HepG2 (cell line): ENCODE measurements around the gene TUT1. TPM values are rescaled to one million over a fixed set of nuclear protein-coding genes. Genes with fewer than 3 reads are reported as not detected.
A peak's percentile ranks its signal among the peaks of the same experiment; 100 is the strongest.
"Not testable (repeated sequence)": the region's sequence is repeated elsewhere in the genome, so short reads cannot be mapped to it uniquely, and the experiment has no call there.

Experiments used
- ATAC-seq: fragments of 200-7000 bp; cut with Tn5 transposase; 3 replicates; pipeline ENCODE4 v1.9.1; 2020; ENCODE audit warnings: mild to moderate bottlenecking, moderate library complexity
- BruUV-seq: library from RNA; stranded (reverse); fragments of 400-500 nt; replicated peaks from 2 replicates; lab custom pipeline; 2021; lab: Mats Ljungman, UMichigan
- CTCF ChIA-PET: fragments of 300-600 bp; formaldehyde crosslinking; extraction: SDS; loops from one replicate; lab custom pipeline; 2021; ENCODE audit warnings: low total read pairs, inconsistent platforms, low intra/inter-chr PET ratio; lab: Yijun Ruan, JAX
- POLR2A ChIA-PET: fragments of 350-600 bp; sonication (Branson Sonifier 250); formaldehyde crosslinking; loops from one replicate; lab custom pipeline; 2020; ENCODE audit warnings: antibody characterized with exemption, inconsistent platforms; lab: Yijun Ruan, JAX
- DNase-seq: peaks from one replicate; pipeline ENCODE4 v3.0.0-alpha.2; 2015; ENCODE audit warnings: low spot score
- FAIRE-seq: peaks from 3 replicates; lab custom pipeline; 2011; peaks lifted over from hg19 to GRCh38; lab: Jason Lieb, UNC
- H2AFZ ChIP-seq: one replicate; pipeline ENCODE4 v1.6.1; 2011; ENCODE audit warnings: low read length, inconsistent platforms
- H3K27ac ChIP-seq: fragments of 300-600 bp; 3 replicates; pipeline ENCODE4 v1.8.0; 2011; ENCODE audit warnings: mixed run types, mild to moderate bottlenecking, mixed read lengths, low read length, inconsistent platforms; ENCODE audit not compliant: insufficient read depth; ENCODE audit errors: extremely low read length
- H3K27me3 ChIP-seq, 2 experiments: fragments of 200-600 bp in 1 of 2; 2 replicates in 1 of 2; 3 replicates in 1 of 2; pipeline versions ENCODE4 v1.6.0 to v1.8.0; 2011; ENCODE audit warnings: low read length in 2 of 2, mild to moderate bottlenecking in 2 of 2, moderate library complexity in 2 of 2, inconsistent platforms in 1 of 2; ENCODE audit not compliant: insufficient read depth in 2 of 2, control insufficient read depth in 1 of 2
- H3K36me3 ChIP-seq, 2 experiments: fragments of 200-600 bp in 1 of 2; replicated peaks in 1 of 2; 2 replicates in 1 of 2; 3 replicates in 1 of 2; pipeline versions ENCODE4 v1.5.1 to v1.8.0; 2011; ENCODE audit warnings: low read length in 2 of 2, inconsistent platforms in 1 of 2; ENCODE audit not compliant: insufficient read depth in 2 of 2, control insufficient read depth in 1 of 2
- H3K4me1 ChIP-seq: 2 replicates; pipeline ENCODE4 v1.5.1; 2012; ENCODE audit warnings: low read length, inconsistent platforms; ENCODE audit not compliant: insufficient read depth
- H3K4me2 ChIP-seq: 2 replicates; pipeline ENCODE4 v1.6.0; 2011; ENCODE audit warnings: low read depth, low read length, inconsistent platforms
- H3K4me3 ChIP-seq, 3 experiments: fragments of 200-600 bp in 1 of 3; sonication (generic), shearing (Covaris generic) in 1 of 3; replicated peaks in 1 of 3; 2 replicates each; pipeline ENCODE4 v1.5.1; 2011 to 2016; ENCODE audit warnings: low read length in 3 of 3, inconsistent platforms in 2 of 3, low read depth in 2 of 3, mild to moderate bottlenecking in 2 of 3, control low read depth in 1 of 3, mixed read lengths in 1 of 3; ENCODE audit not compliant: insufficient read depth in 1 of 3
- H3K79me2 ChIP-seq: one replicate; pipeline ENCODE4 v1.6.1; 2011; ENCODE audit warnings: low read length, inconsistent platforms; ENCODE audit not compliant: insufficient read depth
- H3K9ac ChIP-seq: 2 replicates; pipeline ENCODE4 v1.6.0; 2011; ENCODE audit warnings: mild to moderate bottlenecking, low read depth, low read length, inconsistent platforms; ENCODE audit not compliant: insufficient read depth
- H3K9me3 ChIP-seq: 2 replicates; pipeline ENCODE4 v1.5.1; 2012; ENCODE audit warnings: mild to moderate bottlenecking, low read length
- H4K20me1 ChIP-seq: 2 replicates; pipeline ENCODE4 v1.6.0; 2011; ENCODE audit warnings: inconsistent platforms, mild to moderate bottlenecking, low read length, moderate library complexity; ENCODE audit not compliant: insufficient read depth
- BATF2 ChIP-seq: sonication (generic); formaldehyde crosslinking; IDR thresholded peaks from 2 replicates; pipeline ENCODE4 v1.8.0; 2022; ENCODE audit warnings: mild to moderate bottlenecking, missing genetic modification reagents, moderate library complexity
- HDAC1 ChIP-seq: sonication (generic); formaldehyde crosslinking; IDR thresholded peaks from 2 replicates; pipeline ENCODE4 v1.5.1; 2020; ENCODE audit warnings: mild to moderate bottlenecking, missing genetic modification reagents
- THAP8 ChIP-seq: sonication (generic); formaldehyde crosslinking; IDR thresholded peaks from 2 replicates; pipeline ENCODE4 v1.5.1; 2020; ENCODE audit warnings: missing genetic modification reagents, mild to moderate bottlenecking, borderline replicate concordance
- ZBTB46 ChIP-seq: sonication (generic); formaldehyde crosslinking; IDR thresholded peaks from 2 replicates; pipeline ENCODE4 v1.4.0; 2020; ENCODE audit warnings: mild to moderate bottlenecking, missing genetic modification reagents, borderline replicate concordance
- ZNF121 ChIP-seq: sonication (generic); formaldehyde crosslinking; IDR thresholded peaks from 2 replicates; pipeline ENCODE4 v1.5.0; 2020; ENCODE audit warnings: mild to moderate bottlenecking, missing genetic modification reagents
- ZNF280D ChIP-seq: sonication (generic); formaldehyde crosslinking; IDR thresholded peaks from 2 replicates; pipeline ENCODE4 v1.5.1; 2020; ENCODE audit warnings: mild to moderate bottlenecking, missing genetic modification reagents
- ZNF329 ChIP-seq: sonication (generic); formaldehyde crosslinking; IDR thresholded peaks from 2 replicates; pipeline ENCODE4 v1.9.0; 2021; ENCODE audit warnings: low read depth, mild to moderate bottlenecking, missing genetic modification reagents
- ZNF562 ChIP-seq: sonication (generic); formaldehyde crosslinking; IDR thresholded peaks from 2 replicates; pipeline ENCODE4 v1.8.0; 2022; ENCODE audit warnings: missing genetic modification reagents, borderline replicate concordance
- ZSCAN12 ChIP-seq: sonication (generic); formaldehyde crosslinking; IDR thresholded peaks from 2 replicates; pipeline ENCODE4 v1.9.0; 2021; ENCODE audit warnings: mild to moderate bottlenecking, missing genetic modification reagents
- WGBS: methylation state at CpG from one replicate; pipeline ENCODE4 v1.1.6; 2017; ENCODE audit warnings: low lambda C conversion rate; 5-methylcytosine and 5-hydroxymethylcytosine counted together
- in situ Hi-C: cut with HindIII; loops from 2 replicates; pipeline ENCODE4 v1.10.0; 2017; ENCODE audit warnings: low pct_unique_long_range_greater_than_20kb; ENCODE audit not compliant: extremely low pct_ligation_motif_present
- intact Hi-C: fragments of 100-400 bp; cut with micrococcal nuclease; formaldehyde crosslinking; loops from one replicate; pipeline ENCODE4 v1.10.0; 2022; ENCODE audit not compliant: unreplicated experiment
- polyA plus RNA-seq, 8 experiments: library from polyadenylated mRNA; depleted of rRNA in 3 of 8; stranded (reverse) in 7 of 8; unstranded in 1 of 8; fragments of >200 nt; fragmentation: Illumina TruSeq in 4 of 8; extraction: Trizol in 4 of 8; gene quantifications; 2 replicates each; pipeline versions ENCODE4 v1.2.1 to v1.2.3, GENCODE V29; 2011 to 2016; ENCODE audit warnings: low read depth in 4 of 8, missing spikeins in 1 of 8, mixed read lengths in 1 of 8; ENCODE audit not compliant: insufficient read depth in 1 of 8
- total RNA-seq, 5 experiments: library from RNA; depleted of rRNA; stranded (reverse); fragments of >200 nt; fragmentation: Illumina TruSeq; extraction: Trizol; gene quantifications; 2 replicates each; pipeline ENCODE4 v1.2.3, GENCODE V29; 2016; ENCODE audit warnings: low read depth in 1 of 5

The TUT1 gene
- total and polyA plus RNA-seq, 2 of the 13 experiments (the other 11 are each of a cell fraction or from before 2014, with no cell fraction given): 9.7 to 14.3 TPM

- POLR2A ChIA-PET: interaction anchor here (1.4 to 2.6 kb wide), 2 partner anchors 8 to 10 kb away, joined by 6 to 12 read pairs; partner anchors contain the start of genes EEF1G and TUT1
- H2AFZ ChIP-seq, H3K27ac ChIP-seq, CTCF ChIA-PET: not testable (repeated sequence)
- TF ChIP-seq ZNF121 (CRISPR knock-in tag): 0 out of 2 replicates have a peak, but pooled peaks have one; percentile 7
- TF ChIP-seq, all 625 proteins: peak for 1; not testable (repeated sequence) for 624
- ATAC-seq, DNase-seq, FAIRE-seq, H3K79me2 ChIP-seq, H3K4me2 ChIP-seq, H3K4me1 ChIP-seq, H3K27me3 ChIP-seq, H3K4me3 ChIP-seq, BruUV-seq, intact Hi-C loops, H3K9me3 ChIP-seq, H3K9ac ChIP-seq, in situ Hi-C loops, H4K20me1 ChIP-seq: not testable (repeated sequence)
- 95% methylated on average over 4 of the region's 4 CpGs for WGBS
- peaks cover 14 to 33% of the 10 kb centered on the region in 2 experiments for H3K36me3 ChIP-seq
These were observed 9.6 kb downstream of the TUT1 start for GRCh38 chr11:62581735-62582134.

DNA sequence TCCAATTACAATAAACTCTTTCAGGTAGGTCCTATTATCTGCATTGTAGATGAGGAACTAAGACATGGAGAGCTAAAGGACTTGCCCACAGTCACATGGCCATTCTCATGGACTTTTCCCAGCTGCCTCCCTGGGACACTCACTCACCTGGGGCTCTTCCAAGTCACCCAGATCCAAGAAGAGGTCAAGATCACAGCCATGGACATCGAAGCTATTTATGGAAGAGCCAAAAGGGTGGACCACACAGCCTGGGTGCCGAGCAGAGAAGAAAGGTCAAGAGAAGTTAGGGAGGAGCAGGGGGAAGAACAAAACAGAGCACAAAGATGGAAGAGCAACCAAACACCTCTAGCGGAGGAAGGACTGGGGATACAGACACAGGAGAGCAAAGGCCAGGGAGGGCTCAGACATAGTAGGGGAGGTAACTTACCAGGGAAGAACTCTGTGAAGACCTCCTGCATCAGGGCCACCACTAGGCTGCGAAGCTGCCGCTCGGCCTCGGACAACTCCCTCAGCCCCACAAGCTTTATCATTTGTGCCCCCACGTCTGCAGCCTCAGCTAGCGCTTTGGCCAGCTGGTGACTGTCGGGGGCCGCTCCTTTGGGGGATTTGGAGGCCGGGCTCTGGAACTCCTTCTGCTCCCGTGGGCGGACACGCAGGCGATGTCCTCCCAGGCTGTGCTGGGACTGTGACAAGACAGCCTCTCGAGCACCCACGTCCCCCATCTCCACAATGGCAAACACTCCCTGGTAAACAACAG lies 10.2 kb downstream of the TUT1 start:
- Histone ChIP-seq H3K79me2 (no peaks in the 10 kb centered on the region), H3K27me3 (no peaks in the 10 kb centered on the region), H3K4me1 (peaks cover 10% of the 10 kb centered on the region), H3K4me3 (no peak overlapping the region), H3K9ac (no peak overlapping the region), H4K20me1 (no peaks in the 10 kb centered on the region), H3K4me2 (no peak overlapping the region), H2AFZ (no peak overlapping the region), H3K27ac (no peak overlapping the region), H3K9me3 (no peaks in the 10 kb centered on the region), H3K36me3 (peaks cover 15 to 39% of the 10 kb centered on the region in 2 experiments)
- FAIRE-seq (no peak), ATAC-seq (no peak), DNase-seq (no peak)
- no peak for TF ChIP-seq ZNF562 (CRISPR knock-in tag)
- no peak for TF ChIP-seq THAP8
- TF ChIP-seq ZNF329 (CRISPR knock-in tag): no peak
- TF ChIP-seq ZNF280D (CRISPR knock-in tag): no peak
- no peak for TF ChIP-seq BATF2 (CRISPR knock-in tag)
- no peak for TF ChIP-seq ZSCAN12 (CRISPR knock-in tag)
- no peak for TF ChIP-seq HDAC1
- TF ChIP-seq ZBTB46 (CRISPR knock-in tag): no peak
- CTCF ChIA-PET: no interaction called here
- POLR2A ChIA-PET: interaction anchor here (2.6 kb wide), 1 partner anchor 11 kb away, joined by 12 read pairs; the partner anchor contains the start of gene TUT1
- in situ Hi-C loops: no loop called here
- intact Hi-C loops: no loop called here
- WGBS: 93% methylated on average over 16 of the region's 18 CpGs
- BruUV-seq: no TSS peak
